A549 (cell line): ENCODE data around the gene PCDHA2. TPM values are rescaled to one million over a fixed set of nuclear protein-coding genes. Genes with fewer than 3 reads are reported as not detected.

Experiments
- polyA plus RNA-seq, 4 experiments: library from polyadenylated mRNA; depleted of rRNA in 3 of 4; stranded (reverse); fragments of >200 nt; fragmentation: RNase III in 1 of 4; extraction: RNeasy Plus Mini Kit Qiagen cat#74134 plus additional on column Dnase treatment in 1 of 4; gene quantifications; 2 replicates in 3 of 4; 3 replicates in 1 of 4; pipeline ENCODE4 v1.2.3, GENCODE V29; 2011 to 2017

The PCDHA2 gene
- polyA plus RNA-seq, 2 of the 4 experiments (the other 2 are of a cell fraction) = 0.03 to 0.08 TPM

Other genes with a start within 250 kb of the PCDHA2 start
- gene EIF4EBP3, start 247.2 kb upstream of the PCDHA2 start, polyA plus RNA-seq (2011; rRNA removed) = 2.0 and 2.9 TPM in 2 replicates
- gene EIF4EBP3, start 247.2 kb upstream of the PCDHA2 start, polyA plus RNA-seq (2017; fragmentation: RNase III; extraction: RNeasy Plus Mini Kit Qiagen cat#74134 plus additional on column Dnase treatment) = 0.96 to 1.6 TPM (median 1.2 TPM) in 3 replicates
- gene SRA1, start 237.4 kb upstream of the PCDHA2 start, polyA plus RNA-seq (2011; rRNA removed) = 48.1 and 50.8 TPM in 2 replicates
- gene SRA1, start 237.4 kb upstream of the PCDHA2 start, polyA plus RNA-seq (2017; fragmentation: RNase III; extraction: RNeasy Plus Mini Kit Qiagen cat#74134 plus additional on column Dnase treatment) = 28.6 to 32.1 TPM (median 30.3 TPM) in 3 replicates
- gene APBB3, start 230.3 kb upstream of the PCDHA2 start, polyA plus RNA-seq (2011; rRNA removed) = 11.7 and 13.4 TPM in 2 replicates
- gene APBB3, start 230.3 kb upstream of the PCDHA2 start, polyA plus RNA-seq (2017; fragmentation: RNase III; extraction: RNeasy Plus Mini Kit Qiagen cat#74134 plus additional on column Dnase treatment) = 7.1 to 10.6 TPM (median 9.4 TPM) in 3 replicates
- gene SLC35A4, start 230.0 kb upstream of the PCDHA2 start, polyA plus RNA-seq (2011; rRNA removed) = 79.5 and 135 TPM in 2 replicates
- gene SLC35A4, start 230.0 kb upstream of the PCDHA2 start, polyA plus RNA-seq (2017; fragmentation: RNase III; extraction: RNeasy Plus Mini Kit Qiagen cat#74134 plus additional on column Dnase treatment) = 62.1 to 70.3 TPM (median 65.6 TPM) in 3 replicates
- 3.3 and 6.3 TPM in 2 replicates for gene CD14, start 161.7 kb upstream of the PCDHA2 start, polyA plus RNA-seq (2011; rRNA removed)
- gene CD14, start 161.7 kb upstream of the PCDHA2 start, polyA plus RNA-seq (2017; fragmentation: RNase III; extraction: RNeasy Plus Mini Kit Qiagen cat#74134 plus additional on column Dnase treatment) = 2.0 to 3.5 TPM (median 2.9 TPM) in 3 replicates
- 11.8 and 14.6 TPM in 2 replicates for gene TMCO6, start 155.4 kb upstream of the PCDHA2 start, polyA plus RNA-seq (2011; rRNA removed)
- 13.3 to 18.1 TPM (median 16.1 TPM) in 3 replicates for gene TMCO6, start 155.4 kb upstream of the PCDHA2 start, polyA plus RNA-seq (2017; fragmentation: RNase III; extraction: RNeasy Plus Mini Kit Qiagen cat#74134 plus additional on column Dnase treatment)
- 100 and 119 TPM in 2 replicates for gene NDUFA2, start 147.2 kb upstream of the PCDHA2 start, polyA plus RNA-seq (2011; rRNA removed)
- gene NDUFA2, start 147.2 kb upstream of the PCDHA2 start, polyA plus RNA-seq (2017; fragmentation: RNase III; extraction: RNeasy Plus Mini Kit Qiagen cat#74134 plus additional on column Dnase treatment) = 175 to 185 TPM (median 180 TPM) in 3 replicates
- 120 and 158 TPM in 2 replicates for gene IK, start 147.0 kb upstream of the PCDHA2 start, polyA plus RNA-seq (2011; rRNA removed)
- gene IK, start 147.0 kb upstream of the PCDHA2 start, polyA plus RNA-seq (2017; fragmentation: RNase III; extraction: RNeasy Plus Mini Kit Qiagen cat#74134 plus additional on column Dnase treatment) = 150 to 170 TPM (median 160 TPM) in 3 replicates
- 23.3 and 26.6 TPM in 2 replicates for gene WDR55, start 129.9 kb upstream of the PCDHA2 start, polyA plus RNA-seq (2011; rRNA removed)
- gene WDR55, start 129.9 kb upstream of the PCDHA2 start, polyA plus RNA-seq (2017; fragmentation: RNase III; extraction: RNeasy Plus Mini Kit Qiagen cat#74134 plus additional on column Dnase treatment) = 32.1 to 39.2 TPM (median 36.2 TPM) in 3 replicates
- 0.63 and 0.78 TPM in 2 replicates for gene DND1, start 121.3 kb upstream of the PCDHA2 start, polyA plus RNA-seq (2011; rRNA removed)
- gene DND1, start 121.3 kb upstream of the PCDHA2 start, polyA plus RNA-seq (2017; fragmentation: RNase III; extraction: RNeasy Plus Mini Kit Qiagen cat#74134 plus additional on column Dnase treatment) = 1.0 to 1.3 TPM (median 1.1 TPM) in 3 replicates
- 73.0 and 80.5 TPM in 2 replicates for gene HARS1, start 103.5 kb upstream of the PCDHA2 start, polyA plus RNA-seq (2011; rRNA removed)
- gene HARS1, start 103.5 kb upstream of the PCDHA2 start, polyA plus RNA-seq (2017; fragmentation: RNase III; extraction: RNeasy Plus Mini Kit Qiagen cat#74134 plus additional on column Dnase treatment) = 84.4 to 93.7 TPM (median 87.1 TPM) in 3 replicates
- 46.6 and 55.1 TPM in 2 replicates for gene HARS2, start 103.4 kb upstream of the PCDHA2 start, polyA plus RNA-seq (2011; rRNA removed)
- gene HARS2, start 103.4 kb upstream of the PCDHA2 start, polyA plus RNA-seq (2017; fragmentation: RNase III; extraction: RNeasy Plus Mini Kit Qiagen cat#74134 plus additional on column Dnase treatment) = 43.5 to 45.1 TPM (median 44.9 TPM) in 3 replicates
- gene ZMAT2, start 94.4 kb upstream of the PCDHA2 start, polyA plus RNA-seq (2011; rRNA removed) = 62.1 and 90.9 TPM in 2 replicates
- gene ZMAT2, start 94.4 kb upstream of the PCDHA2 start, polyA plus RNA-seq (2017; fragmentation: RNase III; extraction: RNeasy Plus Mini Kit Qiagen cat#74134 plus additional on column Dnase treatment) = 208 to 209 TPM (median 209 TPM) in 3 replicates
- gene PCDHA1, start 8.7 kb upstream of the PCDHA2 start, polyA plus RNA-seq (2011; rRNA removed) = 0.37 and 0.52 TPM in 2 replicates
- 0.12 to 0.18 TPM (median 0.13 TPM) in 3 replicates for gene PCDHA1, start 8.7 kb upstream of the PCDHA2 start, polyA plus RNA-seq (2017; fragmentation: RNase III; extraction: RNeasy Plus Mini Kit Qiagen cat#74134 plus additional on column Dnase treatment)
- gene PCDHA3, start 6.2 kb downstream of the PCDHA2 start, polyA plus RNA-seq (2011; rRNA removed) = 1.5 and 1.7 TPM in 2 replicates
- 0.84 to 1.0 TPM (median 0.88 TPM) in 3 replicates for gene PCDHA3, start 6.2 kb downstream of the PCDHA2 start, polyA plus RNA-seq (2017; fragmentation: RNase III; extraction: RNeasy Plus Mini Kit Qiagen cat#74134 plus additional on column Dnase treatment)
- 2.8 and 3.3 TPM in 2 replicates for gene PCDHA4, start 12.2 kb downstream of the PCDHA2 start, polyA plus RNA-seq (2011; rRNA removed)
- gene PCDHA4, start 12.2 kb downstream of the PCDHA2 start, polyA plus RNA-seq (2017; fragmentation: RNase III; extraction: RNeasy Plus Mini Kit Qiagen cat#74134 plus additional on column Dnase treatment) = 1.6 to 2.2 TPM (median 1.9 TPM) in 3 replicates
- gene PCDHA5, start 26.8 kb downstream of the PCDHA2 start, polyA plus RNA-seq (2011; rRNA removed) = 0.32 and 0.62 TPM in 2 replicates
- 0.64 to 0.84 TPM (median 0.78 TPM) in 3 replicates for gene PCDHA5, start 26.8 kb downstream of the PCDHA2 start, polyA plus RNA-seq (2017; fragmentation: RNase III; extraction: RNeasy Plus Mini Kit Qiagen cat#74134 plus additional on column Dnase treatment)
- 0.16 TPM in 2 replicates for gene PCDHA6, start 33.1 kb downstream of the PCDHA2 start, polyA plus RNA-seq (2011; rRNA removed)
- 0.03 to 0.07 TPM (median 0.04 TPM) in 3 replicates for gene PCDHA6, start 33.1 kb downstream of the PCDHA2 start, polyA plus RNA-seq (2017; fragmentation: RNase III; extraction: RNeasy Plus Mini Kit Qiagen cat#74134 plus additional on column Dnase treatment)
- gene PCDHA7, start 39.4 kb downstream of the PCDHA2 start, polyA plus RNA-seq (2011; rRNA removed) = 0.23 and 0.25 TPM in 2 replicates
- gene PCDHA7, start 39.4 kb downstream of the PCDHA2 start, polyA plus RNA-seq (2017; fragmentation: RNase III; extraction: RNeasy Plus Mini Kit Qiagen cat#74134 plus additional on column Dnase treatment) = 0.08 to 0.14 TPM (median 0.09 TPM) in 3 replicates
- 0.12 and 0.16 TPM in 2 replicates for gene PCDHA8, start 46.3 kb downstream of the PCDHA2 start, polyA plus RNA-seq (2011; rRNA removed)
- 0.05 to 0.10 TPM in 2 of 3 replicates, not detected in the other for gene PCDHA8, start 46.3 kb downstream of the PCDHA2 start, polyA plus RNA-seq (2017; fragmentation: RNase III; extraction: RNeasy Plus Mini Kit Qiagen cat#74134 plus additional on column Dnase treatment)
- gene PCDHA9, start 53.5 kb downstream of the PCDHA2 start, polyA plus RNA-seq (2011; rRNA removed) = 0.03 and 0.08 TPM in 2 replicates
- gene PCDHA9, start 53.5 kb downstream of the PCDHA2 start, polyA plus RNA-seq (2017; fragmentation: RNase III; extraction: RNeasy Plus Mini Kit Qiagen cat#74134 plus additional on column Dnase treatment) = 0.01 TPM in 1 of 3 replicates, not detected in the others
- 0.06 and 0.12 TPM in 2 replicates for gene PCDHA10, start 61.0 kb downstream of the PCDHA2 start, polyA plus RNA-seq (2011; rRNA removed)
- gene PCDHA10, start 61.0 kb downstream of the PCDHA2 start, polyA plus RNA-seq (2017; fragmentation: RNase III; extraction: RNeasy Plus Mini Kit Qiagen cat#74134 plus additional on column Dnase treatment) = 0.01 TPM in 3 replicates
- gene PCDHA11, start 74.1 kb downstream of the PCDHA2 start, polyA plus RNA-seq (2011; rRNA removed) = 0.20 and 0.27 TPM in 2 replicates
- 0.08 to 0.16 TPM (median 0.14 TPM) in 3 replicates for gene PCDHA11, start 74.1 kb downstream of the PCDHA2 start, polyA plus RNA-seq (2017; fragmentation: RNase III; extraction: RNeasy Plus Mini Kit Qiagen cat#74134 plus additional on column Dnase treatment)
- 2.9 and 3.0 TPM in 2 replicates for gene PCDHA12, start 80.5 kb downstream of the PCDHA2 start, polyA plus RNA-seq (2011; rRNA removed)
- 2.5 TPM in 3 replicates for gene PCDHA12, start 80.5 kb downstream of the PCDHA2 start, polyA plus RNA-seq (2017; fragmentation: RNase III; extraction: RNeasy Plus Mini Kit Qiagen cat#74134 plus additional on column Dnase treatment)
- 0.09 and 0.14 TPM in 2 replicates for gene PCDHA13, start 87.3 kb downstream of the PCDHA2 start, polyA plus RNA-seq (2011; rRNA removed)
- not detected in 3 replicates for gene PCDHA13, start 87.3 kb downstream of the PCDHA2 start, polyA plus RNA-seq (2017; fragmentation: RNase III; extraction: RNeasy Plus Mini Kit Qiagen cat#74134 plus additional on column Dnase treatment)
- gene PCDHAC1, start 131.4 kb downstream of the PCDHA2 start, polyA plus RNA-seq (2011; rRNA removed) = 3.3 and 3.5 TPM in 2 replicates
- 0.55 to 0.57 TPM (median 0.57 TPM) in 3 replicates for gene PCDHAC1, start 131.4 kb downstream of the PCDHA2 start, polyA plus RNA-seq (2017; fragmentation: RNase III; extraction: RNeasy Plus Mini Kit Qiagen cat#74134 plus additional on column Dnase treatment)
- 5.3 and 6.3 TPM in 2 replicates for gene PCDHAC2, start 171.6 kb downstream of the PCDHA2 start, polyA plus RNA-seq (2011; rRNA removed)
- 1.1 to 1.2 TPM (median 1.2 TPM) in 3 replicates for gene PCDHAC2, start 171.6 kb downstream of the PCDHA2 start, polyA plus RNA-seq (2017; fragmentation: RNase III; extraction: RNeasy Plus Mini Kit Qiagen cat#74134 plus additional on column Dnase treatment)